Stimulated activated CD4-positive, alpha-beta T cell treated with anti-CD3 and anti-CD28 coated beads, Interleukin-2, amount 100 ng/mL, for 48 hours (primary cell): ENCODE results near the gene CDKN3.
A peak's percentile ranks its signal among the peaks of the same experiment; 100 is the strongest.

Experiments used
- DNase-seq, 2 donors: peaks; one replicate each; pipeline ENCODE4 v3.0.0-alpha.2; 2020

CDKN3 gene

DNA sequence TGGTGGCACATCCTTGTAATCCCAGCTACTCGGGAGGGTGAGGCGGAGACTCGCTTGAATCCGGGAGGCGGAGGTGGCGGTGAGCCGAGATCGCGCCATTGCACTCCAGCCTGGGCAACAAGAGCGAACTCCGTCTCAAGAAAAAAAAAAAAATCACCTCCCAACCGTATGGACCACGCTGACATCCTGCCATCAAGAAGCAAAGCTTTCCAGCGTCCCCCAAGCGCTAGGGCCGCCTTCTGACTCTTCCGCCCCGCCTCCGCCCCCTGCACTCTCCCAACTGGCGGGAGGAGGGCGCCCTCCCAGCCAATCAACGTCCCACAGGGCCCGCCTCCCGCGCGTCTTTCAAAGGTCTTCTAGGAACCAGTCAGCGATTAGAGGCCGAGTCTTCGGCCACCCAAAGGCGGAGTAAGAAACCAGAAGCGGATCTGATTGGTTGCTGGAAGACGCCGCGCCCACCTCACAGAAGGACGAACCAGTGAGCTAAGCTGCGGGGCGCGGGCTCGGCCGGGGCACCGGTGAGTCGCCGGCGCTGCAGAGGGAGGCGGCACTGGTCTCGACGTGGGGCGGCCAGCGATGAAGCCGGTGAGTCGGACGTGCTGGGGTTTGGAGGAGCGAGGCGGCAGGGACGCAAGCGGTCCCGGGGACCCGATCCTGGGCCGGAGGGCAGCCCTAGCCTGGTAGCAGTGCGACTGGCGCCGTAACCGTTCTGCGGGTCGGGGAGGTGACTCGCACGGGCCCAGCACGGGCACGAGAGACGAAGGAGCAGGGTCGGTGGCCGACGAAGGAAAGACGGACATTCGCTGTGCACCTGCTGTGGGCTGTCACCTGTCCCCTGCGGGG is at the start of gene CDKN3:
CDKN3 (plus strand) TSS at position 515 of the 843 bp plus-strand sequence; CDS start at position 577, 62 bp downstream.
- DNase-seq, result peak; percentile 91 to 92

- DNase-seq, result no peak
Measured at GRCh38 chr14:54347044-54347443, 49.8 kb upstream of the CDKN3 start.

- DNase-seq, result peak in 1 of 2 donors; percentile 7
Measured at GRCh38 chr14:54348001-54348611, 48.7 kb upstream of the CDKN3 start.

- DNase-seq, result no peak
Measured at GRCh38 chr14:54348923-54349620, 47.7 kb upstream of the CDKN3 start.

DNA sequence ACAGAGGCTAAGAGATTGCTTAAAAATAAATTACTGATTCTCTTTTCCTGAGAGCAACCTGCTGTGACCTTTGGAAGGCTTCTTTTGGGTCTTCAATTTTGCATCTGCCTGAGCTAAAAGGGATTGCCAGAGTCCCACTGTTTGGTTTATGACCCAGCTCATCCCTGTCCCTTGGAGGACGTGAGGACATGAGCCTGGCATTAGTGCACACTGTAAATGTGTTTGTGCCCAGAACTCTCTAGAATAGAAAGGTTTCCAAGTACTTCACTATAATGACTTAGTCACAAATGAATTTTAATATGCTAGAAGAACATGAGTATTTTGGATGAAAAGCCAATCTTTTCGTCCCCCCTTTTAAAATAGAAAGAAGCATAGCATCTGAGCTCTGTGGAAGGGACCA is 47.1 kb upstream of the CDKN3 start:
- DNase-seq, result no peak

DNA sequence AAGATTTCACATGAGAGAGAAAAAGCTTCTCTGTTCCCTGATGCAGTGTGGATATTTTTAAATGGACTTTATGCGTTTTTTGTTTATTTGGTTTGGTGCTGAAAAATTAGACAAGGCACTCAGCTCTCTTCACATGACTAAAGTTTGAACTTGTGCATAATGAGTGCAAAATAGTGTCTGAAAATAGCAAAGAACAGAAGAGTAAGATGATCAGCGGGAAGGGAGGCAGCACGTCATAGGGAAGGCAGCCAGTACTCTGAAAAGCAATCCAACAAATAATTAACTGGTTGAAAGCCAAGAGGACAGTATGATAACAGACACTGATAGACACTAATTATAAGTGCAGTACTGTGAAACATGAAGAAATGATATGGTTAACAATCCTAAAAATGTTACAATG is 46.6 kb upstream of the CDKN3 start:
- DNase-seq, result no peak

DNA sequence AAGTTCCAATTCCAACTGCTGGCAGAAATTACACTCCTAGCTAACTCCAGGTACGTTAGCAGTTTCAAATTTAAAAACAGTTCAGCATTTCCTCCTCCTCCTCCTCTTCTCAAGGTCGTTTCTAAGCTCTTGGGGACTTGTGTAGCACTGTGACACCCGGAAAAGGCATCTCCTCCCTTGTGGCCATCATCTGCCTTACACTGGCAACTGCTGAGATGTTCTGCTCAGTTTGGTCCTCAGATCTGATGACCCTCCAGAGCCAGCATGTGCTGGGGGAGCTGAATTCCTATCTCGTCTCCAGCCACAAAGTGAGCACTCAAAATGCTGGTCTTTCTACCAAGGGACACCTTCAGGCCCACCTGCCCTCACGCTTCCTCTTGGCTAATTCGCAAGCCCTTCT is 43.5 kb upstream of the CDKN3 start:
- no peak for DNase-seq

DNA sequence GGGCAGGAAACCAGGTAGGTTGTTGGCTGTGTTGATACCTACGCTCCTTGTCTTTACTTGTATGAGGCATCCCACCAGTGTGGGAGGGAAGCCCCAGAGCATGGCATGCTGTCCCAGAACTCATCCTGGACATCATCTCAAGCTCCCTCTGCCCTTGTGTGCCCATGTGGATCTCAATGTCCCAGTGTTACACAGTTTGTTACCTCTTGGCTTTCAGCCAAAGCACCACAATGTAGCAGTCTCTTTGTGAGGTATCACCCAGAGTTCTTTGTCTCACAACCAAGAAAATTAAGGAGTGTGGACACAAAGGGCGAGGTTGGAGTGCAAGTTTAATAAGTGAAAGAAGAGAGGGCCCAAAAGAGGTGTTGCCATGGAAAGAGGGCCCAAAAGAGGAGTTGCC is 43.1 kb upstream of the CDKN3 start:
- no peak for DNase-seq

DNA sequence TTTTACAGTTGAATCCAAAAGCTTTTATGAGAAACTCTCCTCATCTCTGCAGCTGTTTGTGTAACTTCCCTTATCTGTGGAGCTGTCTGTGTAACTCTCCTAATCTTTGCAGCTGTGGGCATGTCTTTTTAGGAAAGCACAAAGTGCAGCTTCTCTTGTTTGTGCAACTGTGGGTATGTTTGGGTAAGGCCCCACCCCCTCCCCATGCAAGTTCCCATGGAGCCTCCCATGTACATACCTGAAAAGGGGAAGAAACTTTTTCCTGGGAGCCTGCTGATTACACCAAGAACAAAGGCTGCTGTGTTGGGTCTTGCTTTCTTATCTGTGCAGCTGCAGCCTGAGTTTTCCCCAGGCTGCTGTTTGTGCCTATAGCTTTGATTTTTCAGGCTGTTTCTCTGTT is 42.7 kb upstream of the CDKN3 start:
- no peak for DNase-seq

- no peak for DNase-seq
Measured at GRCh38 chr14:54354968-54355641, 41.7 kb upstream of the CDKN3 start.

GRCh38 chr14:54355698-54356097 is 41.1 kb upstream of the CDKN3 start:
- no peak for DNase-seq

DNA sequence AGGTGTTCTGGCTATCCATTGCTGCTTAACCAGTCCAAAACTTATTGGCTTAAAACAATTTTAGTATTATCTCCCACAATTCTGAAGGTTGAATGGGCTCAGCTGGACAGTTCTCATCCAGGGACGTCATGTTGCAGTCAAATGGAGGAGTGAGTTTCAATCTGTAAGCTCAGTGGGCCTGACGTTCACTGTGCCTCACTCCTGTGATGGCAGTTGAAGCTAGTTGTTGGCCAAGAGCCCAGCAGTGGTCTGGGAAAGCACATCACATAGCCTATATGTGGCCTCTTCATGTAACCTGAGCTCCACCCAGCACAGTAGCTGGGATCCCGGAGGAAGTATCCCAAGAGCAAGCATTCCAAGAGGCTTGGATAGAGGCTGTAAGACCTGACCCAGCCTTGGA is 40.6 kb upstream of the CDKN3 start:
- DNase-seq, result no peak

DNA sequence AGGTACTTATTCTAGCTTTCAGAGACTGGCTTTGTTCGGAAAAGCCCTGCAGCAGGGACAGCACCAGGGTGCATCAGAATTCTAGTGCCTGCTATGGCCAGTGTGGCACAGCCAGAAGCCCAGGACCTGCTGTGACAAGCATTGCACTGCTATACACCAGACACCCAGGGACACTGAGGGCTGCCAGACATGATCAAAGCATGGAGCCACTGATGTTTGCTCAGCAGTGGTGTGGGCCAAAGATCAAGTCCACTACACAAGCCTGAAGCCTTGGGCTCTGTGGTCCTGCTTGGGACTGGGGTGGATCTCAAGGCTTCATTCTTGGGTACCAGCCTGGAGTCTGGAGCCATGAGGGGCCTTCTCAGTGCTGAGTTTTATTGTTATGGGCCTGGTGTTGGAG is 36.1 kb upstream of the CDKN3 start:
- no peak for DNase-seq

GRCh38 chr14:54362089-54362504 is 34.7 kb upstream of the CDKN3 start:
- no peak for DNase-seq

- DNase-seq, result no peak
Measured at GRCh38 chr14:54362759-54363437, 33.9 kb upstream of the CDKN3 start.

DNA sequence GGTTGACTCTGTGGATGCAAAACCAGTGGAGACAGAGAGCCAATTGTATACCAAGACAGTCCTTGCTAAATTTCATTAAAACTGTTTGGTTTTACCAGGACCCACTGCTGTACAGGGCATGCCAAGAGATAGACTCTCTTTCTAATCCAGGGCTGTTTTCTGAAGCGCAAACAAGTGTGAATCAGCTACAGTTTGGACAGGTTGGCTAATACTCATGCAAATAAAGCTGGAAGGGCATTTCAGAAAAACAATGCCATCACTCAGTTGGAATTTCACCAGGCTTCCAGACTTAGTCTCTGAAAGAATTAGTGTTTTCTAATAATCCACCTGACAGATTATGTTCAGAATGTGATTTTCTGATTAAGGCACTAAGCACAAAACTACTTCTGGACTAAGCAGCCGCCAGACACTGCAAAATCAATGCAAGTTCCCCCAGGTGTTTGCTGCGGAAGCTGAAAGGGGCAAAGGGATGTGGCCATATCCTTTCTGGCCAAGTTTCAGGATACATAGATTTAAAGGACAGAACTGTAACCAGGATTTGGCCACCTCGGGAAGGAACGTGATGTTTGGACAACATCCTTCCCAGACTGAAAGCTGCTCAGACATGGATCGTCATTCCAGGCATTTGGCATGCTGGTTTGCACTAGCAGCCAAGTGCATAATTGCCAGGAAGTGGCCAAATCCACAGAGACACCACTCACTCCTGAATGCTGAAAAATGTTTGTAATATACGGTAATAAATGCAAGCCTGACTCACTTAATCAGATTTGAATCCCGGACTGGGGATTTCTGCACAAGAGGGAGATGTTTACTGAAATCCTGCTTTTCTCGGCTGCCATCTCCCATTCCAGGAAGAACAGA is 32.0 kb upstream of the CDKN3 start:
- no peak for DNase-seq

- DNase-seq, result peak in 1 of 2 donors; percentile 5
Measured at GRCh38 chr14:54366736-54367735, 29.8 kb upstream of the CDKN3 start.

DNA sequence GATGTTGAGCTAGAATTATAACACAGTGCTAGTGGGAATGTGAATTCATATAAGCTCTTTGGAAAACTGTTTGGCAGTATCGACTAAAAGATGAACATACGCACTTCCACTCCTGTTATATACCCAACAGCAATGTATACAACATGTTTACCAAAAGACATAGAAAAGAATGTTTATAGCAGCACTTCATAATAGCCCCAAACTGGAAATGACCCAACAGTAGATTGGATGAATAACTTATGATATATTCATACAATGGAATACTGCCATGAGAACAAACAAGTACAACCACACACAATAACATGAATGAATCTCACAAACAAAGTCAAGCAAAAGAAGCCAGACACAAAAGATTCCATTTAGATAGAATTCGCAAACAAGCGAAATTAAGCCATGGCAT is 28.5 kb upstream of the CDKN3 start:
- no peak for DNase-seq

GRCh38 chr14:54369343-54369742 is 27.5 kb upstream of the CDKN3 start:
- DNase-seq, result no peak
